Stimulated activated CD4-positive, alpha-beta T cell treated with anti-CD3 and anti-CD28 coated beads, Interleukin-12 subunit alpha, Interleukin-12 subunit beta, amount 100 ng/mL, for 24 hours (primary cell): Measurements from ENCODE around the gene DTD1.

Experiments used
- DNase-seq, 2 experiments: peaks; one replicate each; pipeline ENCODE4 v3.0.0-alpha.2; 2020; ENCODE audit warnings: low read depth in 2 of 2

Gene DTD1

GRCh38 chr20:18705910-18706309, 118.1 kb downstream of the DTD1 start:
- no peak for DNase-seq

- no peak for DNase-seq
These were observed 124.3 kb downstream of the DTD1 start for GRCh38 chr20:18712131-18712530.

GRCh38 chr20:18712882-18713281, 125.0 kb downstream of the DTD1 start:
- no peak for DNase-seq

- DNase-seq, result no peak
These were observed 127.7 kb downstream of the DTD1 start for GRCh38 chr20:18715564-18715963.

GRCh38 chr20:18717062-18717461, 129.2 kb downstream of the DTD1 start:
- no peak for DNase-seq

- no peak for DNase-seq
These were observed 130.3 kb downstream of the DTD1 start for GRCh38 chr20:18718129-18718528.

- DNase-seq, result no peak
These were observed 131.6 kb downstream of the DTD1 start for GRCh38 chr20:18719426-18719825.

- DNase-seq, result no peak
These were observed 133.8 kb downstream of the DTD1 start for GRCh38 chr20:18721551-18722115.

- DNase-seq, result no peak
These were observed 134.5 kb downstream of the DTD1 start for GRCh38 chr20:18722371-18722770.

GRCh38 chr20:18724077-18724476, 136.2 kb downstream of the DTD1 start:
- DNase-seq, result no peak

GRCh38 chr20:18724788-18725464, 137.1 kb downstream of the DTD1 start:
- DNase-seq, result no peak

- DNase-seq, result no peak
These were observed 139.2 kb downstream of the DTD1 start for GRCh38 chr20:18727032-18727508.

GRCh38 chr20:18728165-18728869, 140.5 kb downstream of the DTD1 start:
- DNase-seq, result no peak

GRCh38 chr20:18728870-18729224, 141.0 kb downstream of the DTD1 start:
- no peak for DNase-seq

GRCh38 chr20:18729231-18729825, 141.5 kb downstream of the DTD1 start:
- no peak for DNase-seq

GRCh38 chr20:18731940-18732339, 144.1 kb downstream of the DTD1 start:
- no peak for DNase-seq

- no peak for DNase-seq
These were observed 146.8 kb downstream of the DTD1 start for GRCh38 chr20:18734525-18735189.

- no peak for DNase-seq
These were observed 149.3 kb downstream of the DTD1 start for GRCh38 chr20:18737140-18737539.

- no peak for DNase-seq
These were observed 150.2 kb downstream of the DTD1 start for GRCh38 chr20:18738055-18738454.

- no peak for DNase-seq
These were observed 151.0 kb downstream of the DTD1 start for GRCh38 chr20:18738888-18739287.

GRCh38 chr20:18739751-18740166, 151.9 kb downstream of the DTD1 start:
- no peak for DNase-seq

GRCh38 chr20:18740726-18741125, 152.9 kb downstream of the DTD1 start:
- no peak for DNase-seq
